K562 (cell line): ENCODE measurements around the gene GHRH. TPM values are rescaled to one million over a fixed set of nuclear protein-coding genes. Genes with fewer than 3 reads are reported as not detected.

Experiments
- ATAC-seq: fragments of 200-7000 bp; cut with Tn5 transposase; 3 replicates; pipeline ENCODE4 v1.9.1; 2020; ENCODE audit warnings: moderate library complexity
- BruUV-seq: library from RNA; stranded (reverse); fragments of 400-500 nt; replicated peaks from 2 replicates; lab custom pipeline; 2021; lab: Mats Ljungman, UMichigan
- CTCF ChIA-PET: fragments of 300-600 bp; formaldehyde crosslinking; extraction: SDS; loops from one replicate; lab custom pipeline; 2021; ENCODE audit warnings: low intra/inter-chr PET ratio; lab: Yijun Ruan, JAX
- POLR2A ChIA-PET: fragments of 300-600, 350-650 bp; sonication (Branson Sonifier 250); formaldehyde crosslinking; extraction: SDS; loops from one replicate; lab custom pipeline; 2021; ENCODE audit warnings: antibody characterized with exemption, inconsistent platforms; lab: Yijun Ruan, JAX
- DNase-seq, 4 experiments: peaks; one replicate each; pipeline versions ENCODE4 v3.0.0 to v3.0.0-alpha.2; 2011 to 2018; ENCODE audit warnings: low spot score in 3 of 4, mixed read lengths in 3 of 4; ENCODE audit errors: extremely low read depth in 1 of 4
- FAIRE-seq: peaks from 2 replicates; lab custom pipeline; 2011; peaks lifted over from hg19 to GRCh38; lab: Jason Lieb, UNC
- H2AFZ ChIP-seq: 2 replicates; pipeline ENCODE4 v1.6.0; 2011; ENCODE audit warnings: low read depth, low read length, control low read depth, inconsistent platforms
- H3K27ac ChIP-seq: fragments of 200-600 bp; 3 replicates; pipeline ENCODE4 v1.8.0; 2011; ENCODE audit warnings: low read depth, mild to moderate bottlenecking, control low read depth, inconsistent platforms, low read length, moderate library complexity, mixed read lengths; ENCODE audit errors: extremely low read depth
- H3K27me3 ChIP-seq, 2 experiments: fragments of 300-600 bp in 1 of 2; 2 replicates in 1 of 2; 3 replicates in 1 of 2; pipeline versions ENCODE4 v1.6.0 to v1.8.0; 2011; ENCODE audit warnings: inconsistent platforms in 2 of 2, low read length in 2 of 2, mild to moderate bottlenecking in 1 of 2, mixed read lengths in 1 of 2, moderate library complexity in 1 of 2; ENCODE audit not compliant: control insufficient read depth in 2 of 2, insufficient read depth in 2 of 2
- H3K36me3 ChIP-seq: fragments of 300-600 bp; 3 replicates; pipeline ENCODE4 v1.8.0; 2011; ENCODE audit warnings: mild to moderate bottlenecking, low read length, inconsistent platforms; ENCODE audit not compliant: control insufficient read depth, insufficient read depth
- H3K4me1 ChIP-seq, 2 experiments: fragments of 200-600 bp in 1 of 2; replicated peaks in 1 of 2; 2 replicates in 1 of 2; 3 replicates in 1 of 2; pipeline versions ENCODE4 v1.5.1 to v1.8.0; 2011; ENCODE audit warnings: inconsistent platforms in 2 of 2, low read length in 2 of 2, mild to moderate bottlenecking in 1 of 2, mixed read lengths in 1 of 2, moderate library complexity in 1 of 2; ENCODE audit not compliant: control insufficient read depth in 2 of 2, insufficient read depth in 2 of 2
- H3K4me2 ChIP-seq: 2 replicates; pipeline ENCODE4 v1.6.1; 2011; ENCODE audit warnings: low read length, control low read depth, inconsistent platforms, mixed read lengths; ENCODE audit not compliant: insufficient read depth
- H3K4me3 ChIP-seq: fragments of 200-600 bp; sonication (generic), shearing (Covaris generic); 2 replicates; pipeline ENCODE4 v1.5.1; 2016; ENCODE audit warnings: control low read depth, inconsistent platforms
- H3K79me2 ChIP-seq: fragments of 200-600 bp; 3 replicates; pipeline ENCODE4 v1.8.0; 2011; ENCODE audit warnings: low read length, inconsistent platforms; ENCODE audit not compliant: control insufficient read depth, insufficient read depth
- H3K9ac ChIP-seq, 2 experiments: 2 replicates each; pipeline versions ENCODE4 v1.6.0 to v1.6.1; 2011; ENCODE audit warnings: low read depth in 2 of 2, low read length in 2 of 2, control low read depth in 1 of 2, inconsistent platforms in 1 of 2, mild to moderate bottlenecking in 1 of 2, mixed read lengths in 1 of 2; ENCODE audit not compliant: insufficient read depth in 1 of 2
- H3K9me1 ChIP-seq: one replicate; pipeline ENCODE4 v1.6.0; 2011; ENCODE audit warnings: inconsistent platforms, mild to moderate bottlenecking, low read length, moderate library complexity; ENCODE audit not compliant: control insufficient read depth, insufficient read depth
- H3K9me3 ChIP-seq: replicated peaks from 2 replicates; pipeline ENCODE4 v1.5.1; 2011; ENCODE audit warnings: low read depth, low read length, inconsistent platforms; ENCODE audit not compliant: control insufficient read depth, insufficient read depth
- H4K20me1 ChIP-seq: replicated peaks from 2 replicates; pipeline ENCODE4 v1.6.1; 2011; ENCODE audit warnings: low read length, inconsistent platforms, mixed read lengths; ENCODE audit not compliant: control insufficient read depth, insufficient read depth
- ASH1L ChIP-seq: fragments of 450-650 bp; IDR thresholded peaks from 2 replicates; pipeline ENCODE4 v1.6.1; 2018; ENCODE audit warnings: borderline replicate concordance, mild to moderate bottlenecking, low read depth; ENCODE audit not compliant: partially characterized antibody
- FOXK2 ChIP-seq, 2 experiments: fragments of 450-650 bp; IDR thresholded peaks in 1 of 2; conservative IDR thresholded peaks in 1 of 2; 2 replicates each; pipeline ENCODE4 v1.6.1; 2016; ENCODE audit warnings: low read depth in 2 of 2, mild to moderate bottlenecking in 1 of 2
- NR3C1 ChIP-seq: sonication (generic); formaldehyde crosslinking; IDR thresholded peaks from 2 replicates; pipeline ENCODE4 v1.8.1; 2022; ENCODE audit warnings: missing genetic modification reagents
- WGBS: fragments of 100-300 bp; shearing (Covaris generic); methylation state at CpG from one replicate; pipeline ENCODE4 v1.1.6; 2016; ENCODE audit warnings: low coverage, mixed read lengths; ENCODE audit not compliant: insufficient coverage; ENCODE audit errors: missing lambda C conversion rate; 5-methylcytosine and 5-hydroxymethylcytosine counted together
- in situ Hi-C: fragments of 300-500 bp; cut with MboI; formaldehyde crosslinking; loops from 4 replicates; pipeline ENCODE4 v1.15.0; 2018; ENCODE audit warnings: inconsistent platforms, mixed read lengths
- intact Hi-C: fragments of 100-400 bp; cut with micrococcal nuclease; formaldehyde crosslinking; loops from 2 replicates; pipeline ENCODE4 v1.14.2; 2022
- polyA plus RNA-seq, 8 experiments: library from polyadenylated mRNA; depleted of rRNA in 4 of 8; stranded (reverse) in 5 of 8; unstranded in 3 of 8; fragments of >200 nt; fragmentation: Nextera tagmentation in 2 of 8; fragmentation: Illumina TruSeq in 1 of 8; extraction: Ambion mirVana in 2 of 8; extraction: Trizol in 1 of 8; gene quantifications; 2 replicates each; pipeline versions ENCODE4 v1.2.1 to v1.2.3, GENCODE V29; 2011 to 2014; ENCODE audit warnings: inconsistent platforms in 1 of 8, missing spikeins in 1 of 8
- total RNA-seq, 7 experiments: library from RNA; depleted of rRNA in 6 of 7; stranded (reverse); fragments of >200 nt in 6 of 7; fragmentation: Illumina TruSeq in 2 of 7; extraction: Trizol in 2 of 7; gene quantifications; 2 replicates each; pipeline versions ENCODE4 v1.2.1 to v1.2.3, GENCODE V29; 2011 to 2021; ENCODE audit warnings: low replicate concordance in 1 of 7

Gene GHRH
- total and polyA plus RNA-seq, 9 of the 15 experiments (the other 6 are each of a cell fraction or from before 2014, with no cell fraction given) = not detected

- Histone ChIP-seq H3K9ac (no peak overlapping the region), H3K27ac (no peak overlapping the region), H3K27me3 (no peaks in the 10 kb centered on the region), H4K20me1 (no peaks in the 10 kb centered on the region)
- BruUV-seq = no TSS peak
- TF ChIP-seq NR3C1 (CRISPR knock-in tag) (no peak), FOXK2 (conservative IDR thresholded peaks at IDR 0.05 in 1 of 2, IDR thresholded peaks at IDR 0.05 in 1 of 2; ENCODE audit: low read depth in 2 of 2) (peak in 1 of 2 experiments; percentile 41; a peak in 1 of 4 replicates), ASH1L (no peak)
- TF ChIP-seq, all 486 proteins: peak for 1
- intact Hi-C loops = no loop called here
- ChIA-PET POLR2A (interaction anchor here (1.2 to 1.9 kb wide), 2 partner anchors 20 to 73 kb away, joined by 3 to 4 read pairs; no protein-coding TSS in a partner anchor), CTCF (no interaction called here)
- 81% methylated on average over 6 of the region's 6 CpGs for WGBS
- ATAC-seq = no peak
- H3K79me2 ChIP-seq = peaks cover 91% of the 10 kb centered on the region
- peaks cover 3% of the 10 kb centered on the region; the same call in 1 of the 2 replicates for H3K9me3 ChIP-seq
- peaks cover 57% of the 10 kb centered on the region for H3K36me3 ChIP-seq
- peaks cover 4 to 20% of the 10 kb centered on the region in 2 experiments for H3K4me1 ChIP-seq
- FAIRE-seq = no peak
- in situ Hi-C loops = no loop called here
- no peak overlapping the region for H2AFZ ChIP-seq
- no peak overlapping the region; the same call in 1 of the 2 replicates for H3K4me2 ChIP-seq
- no peaks in the 10 kb centered on the region for H3K9me1 ChIP-seq
- H3K4me3 ChIP-seq = no peak overlapping the region
- DNase-seq = no peak
Observed at GRCh38 chr20:37294262-37294981, 32.8 kb upstream of the GHRH start.
